Neural progenitor cell (in vitro differentiated cells): Measurements from ENCODE around the gene PPBP. TPM values are rescaled to one million over a fixed set of nuclear protein-coding genes. Genes with fewer than 3 reads are reported as not detected.

ENCODE experiments used
- DNase-seq: peaks from one replicate; pipeline ENCODE4 v3.0.0-alpha.2; 2016; ENCODE audit warnings: low spot score
- H2AFZ ChIP-seq: fragments of 200-600 bp; sonication (generic); replicated peaks from 2 replicates; pipeline ENCODE4 v1.6.1; 2016; ENCODE audit warnings: antibody characterized with exemption
- H3F3A ChIP-seq: fragments of 200-600 bp; sonication (generic); 2 replicates; pipeline ENCODE4 v1.6.1; 2016; ENCODE audit warnings: antibody characterized with exemption, low read depth
- H3K27ac ChIP-seq: fragments of 200-600 bp; sonication (generic); 2 replicates; pipeline ENCODE4 v1.5.1; 2016; ENCODE audit warnings: mild to moderate bottlenecking
- H3K27me3 ChIP-seq: fragments of 200-600 bp; sonication (generic); 2 replicates; pipeline ENCODE4 v1.6.1; 2016; ENCODE audit warnings: mild to moderate bottlenecking, moderate library complexity
- H3K36me3 ChIP-seq: fragments of 200-600 bp; sonication (generic); 2 replicates; pipeline ENCODE4 v1.5.1; 2016
- H3K4me1 ChIP-seq: fragments of 200-600 bp; sonication (generic); 2 replicates; pipeline ENCODE4 v1.6.1; 2016; ENCODE audit warnings: mixed run types
- H3K4me2 ChIP-seq: fragments of 200-600 bp; sonication (generic); 2 replicates; pipeline ENCODE4 v1.6.1; 2016
- H3K4me3 ChIP-seq: fragments of 200-600 bp; sonication (generic); 2 replicates; pipeline ENCODE4 v1.5.1; 2016
- H3K79me2 ChIP-seq: fragments of 200-600 bp; sonication (generic); 2 replicates; pipeline ENCODE4 v1.6.1; 2016; ENCODE audit warnings: low read depth
- H3K9ac ChIP-seq: fragments of 200-600 bp; sonication (generic); 2 replicates; pipeline ENCODE4 v1.6.1; 2016
- H3K9me3 ChIP-seq: fragments of 200-600 bp; sonication (generic); 2 replicates; pipeline ENCODE4 v1.5.1; 2016; ENCODE audit warnings: low read depth
- H4K20me1 ChIP-seq: fragments of 200-600 bp; sonication (generic); 2 replicates; pipeline ENCODE4 v1.6.1; 2016; ENCODE audit warnings: low read depth
- H3K27ac Mint-ChIP-seq: 3 replicates; pipeline ENCODE4 v1.8.0; 2021; ENCODE audit warnings: mixed read lengths
- H3K27me3 Mint-ChIP-seq: 2 replicates; pipeline ENCODE4 v1.8.0; 2022; ENCODE audit warnings: low read depth, mild to moderate bottlenecking, inconsistent platforms, moderate library complexity, mixed read lengths; ENCODE audit not compliant: insufficient read depth
- H3K36me3 Mint-ChIP-seq: 3 replicates; pipeline ENCODE4 v1.8.0; 2021; ENCODE audit warnings: mixed read lengths
- H3K4me1 Mint-ChIP-seq: 3 replicates; pipeline ENCODE4 v1.8.0; 2021; ENCODE audit warnings: mixed read lengths
- H3K4me3 Mint-ChIP-seq: 3 replicates; pipeline ENCODE4 v1.8.0; 2021; ENCODE audit warnings: mild to moderate bottlenecking, moderate library complexity, mixed read lengths
- H3K9me3 Mint-ChIP-seq: 3 replicates; pipeline ENCODE4 v1.8.0; 2020; ENCODE audit warnings: mixed read lengths
- EZH2 ChIP-seq: fragments of 200-600 bp; sonication (generic); IDR thresholded peaks from 2 replicates; pipeline ENCODE4 v1.6.1; 2017; ENCODE audit warnings: antibody characterized with exemption, mild to moderate bottlenecking, moderate library complexity
- EZH2phosphoT487 ChIP-seq: fragments of 200-600 bp; sonication (generic); IDR thresholded peaks from 2 replicates; pipeline ENCODE4 v1.6.1; 2017; ENCODE audit warnings: antibody characterized with exemption
- total RNA-seq: library from RNA; depleted of rRNA; stranded (reverse); fragments of >200 nt; gene quantifications from 2 replicates; pipeline ENCODE4 v1.2.3, GENCODE V29; 2015; ENCODE audit warnings: low replicate concordance
- TF ChIP-seq, protein P1 (sequence below): fragments of 200-600 bp; sonication (generic); IDR thresholded peaks from 2 replicates; pipeline ENCODE4 v1.5.1; 2017; ENCODE audit warnings: antibody characterized with exemption, mild to moderate bottlenecking

Gene PPBP
- total RNA-seq, 1 donor from 2014 or later, result not detected

DNA sequence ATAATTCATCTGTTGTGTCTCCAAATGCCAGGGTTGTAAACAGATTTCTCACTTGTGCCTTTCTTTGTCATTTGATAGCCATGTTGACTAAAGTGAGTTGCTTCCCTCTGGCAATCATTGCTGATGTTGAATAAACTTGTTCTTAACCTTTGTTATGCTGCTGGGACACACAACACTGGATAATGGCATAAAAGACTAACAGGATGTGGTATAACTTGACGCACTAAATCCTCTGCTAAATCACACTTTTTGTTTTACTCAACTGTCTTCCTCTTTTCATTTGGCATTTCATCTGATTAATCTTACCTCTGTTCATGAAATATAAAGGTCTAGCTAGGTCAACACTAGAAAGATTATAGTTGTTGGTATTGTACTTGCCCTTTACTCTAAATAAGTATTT is 28.1 kb upstream of the PPBP start:
- no peak overlapping the region for H3K4me3 Mint-ChIP-seq
- Histone ChIP-seq H3K79me2 (no peaks in the 10 kb centered on the region), H3K4me3 (no peak overlapping the region), H3K27me3 (no peaks in the 10 kb centered on the region), H3K4me1 (no peaks in the 10 kb centered on the region), H3K36me3 (no peaks in the 10 kb centered on the region), H4K20me1 (no peaks in the 10 kb centered on the region), H3K9ac (no peak overlapping the region), H3K27ac (no peak overlapping the region), H3K4me2 (no peak overlapping the region), H3F3A (no peaks in the 10 kb centered on the region), H2AFZ (no peak overlapping the region), H3K9me3 (no peaks in the 10 kb centered on the region)
- no peak overlapping the region for H3K27ac Mint-ChIP-seq
- no peak for DNase-seq
- no peaks in the 10 kb centered on the region for H3K9me3 Mint-ChIP-seq
- no peaks in the 10 kb centered on the region for H3K27me3 Mint-ChIP-seq
- no peaks in the 10 kb centered on the region for H3K36me3 Mint-ChIP-seq
- H3K4me1 Mint-ChIP-seq, result no peaks in the 10 kb centered on the region
- TF ChIP-seq, protein P1, sequence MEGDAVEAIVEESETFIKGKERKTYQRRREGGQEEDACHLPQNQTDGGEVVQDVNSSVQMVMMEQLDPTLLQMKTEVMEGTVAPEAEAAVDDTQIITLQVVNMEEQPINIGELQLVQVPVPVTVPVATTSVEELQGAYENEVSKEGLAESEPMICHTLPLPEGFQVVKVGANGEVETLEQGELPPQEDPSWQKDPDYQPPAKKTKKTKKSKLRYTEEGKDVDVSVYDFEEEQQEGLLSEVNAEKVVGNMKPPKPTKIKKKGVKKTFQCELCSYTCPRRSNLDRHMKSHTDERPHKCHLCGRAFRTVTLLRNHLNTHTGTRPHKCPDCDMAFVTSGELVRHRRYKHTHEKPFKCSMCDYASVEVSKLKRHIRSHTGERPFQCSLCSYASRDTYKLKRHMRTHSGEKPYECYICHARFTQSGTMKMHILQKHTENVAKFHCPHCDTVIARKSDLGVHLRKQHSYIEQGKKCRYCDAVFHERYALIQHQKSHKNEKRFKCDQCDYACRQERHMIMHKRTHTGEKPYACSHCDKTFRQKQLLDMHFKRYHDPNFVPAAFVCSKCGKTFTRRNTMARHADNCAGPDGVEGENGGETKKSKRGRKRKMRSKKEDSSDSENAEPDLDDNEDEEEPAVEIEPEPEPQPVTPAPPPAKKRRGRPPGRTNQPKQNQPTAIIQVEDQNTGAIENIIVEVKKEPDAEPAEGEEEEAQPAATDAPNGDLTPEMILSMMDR, result no peak
- TF ChIP-seq EZH2phosphoT487 (no peak), EZH2 (no peak)

DNA sequence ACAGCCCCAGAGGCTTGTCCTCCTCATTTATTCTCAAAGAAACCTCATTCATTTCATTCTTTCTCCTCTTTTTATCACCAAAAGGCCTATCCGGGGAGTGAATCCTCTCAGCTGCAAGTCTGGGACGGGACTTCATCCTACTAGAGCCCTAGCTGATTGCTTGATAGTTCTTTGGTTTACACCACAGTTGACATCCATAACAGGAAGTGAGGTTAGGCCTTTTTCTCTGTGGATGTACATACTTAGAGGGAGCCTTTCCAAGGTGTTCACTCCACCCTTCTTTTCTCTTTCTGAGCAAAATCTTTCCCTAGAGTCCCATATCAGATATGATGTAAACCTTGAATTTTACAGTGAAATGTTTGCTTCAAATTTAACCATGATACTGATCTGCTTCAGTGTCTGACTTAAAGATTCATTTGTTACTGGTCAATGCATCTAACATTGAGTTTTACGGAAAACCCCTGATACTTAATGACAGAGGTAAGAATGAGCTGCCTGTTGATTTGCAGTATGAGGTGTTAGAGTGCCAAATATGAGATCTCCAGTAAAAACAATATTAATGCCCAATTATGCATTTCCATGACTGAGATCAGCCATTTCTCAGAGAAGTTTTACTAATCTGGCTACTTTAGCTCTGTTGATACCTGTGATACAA is 27.3 kb upstream of the PPBP start:
- Histone ChIP-seq H3K9ac (no peak overlapping the region), H3K36me3 (no peaks in the 10 kb centered on the region), H3K4me1 (no peaks in the 10 kb centered on the region), H3K4me2 (no peak overlapping the region), H3F3A (no peaks in the 10 kb centered on the region), H3K27me3 (no peaks in the 10 kb centered on the region), H4K20me1 (no peaks in the 10 kb centered on the region), H3K27ac (no peak overlapping the region), H3K79me2 (no peaks in the 10 kb centered on the region), H3K4me3 (no peak overlapping the region), H3K9me3 (no peaks in the 10 kb centered on the region), H2AFZ (no peak overlapping the region)
- TF ChIP-seq, protein P1, result no peak
- TF ChIP-seq EZH2 (no peak), EZH2phosphoT487 (no peak)
- Mint-ChIP-seq H3K27ac (no peak overlapping the region), H3K27me3 (no peaks in the 10 kb centered on the region), H3K9me3 (no peaks in the 10 kb centered on the region), H3K4me3 (no peak overlapping the region), H3K36me3 (no peaks in the 10 kb centered on the region), H3K4me1 (no peaks in the 10 kb centered on the region)
- no peak for DNase-seq

DNA sequence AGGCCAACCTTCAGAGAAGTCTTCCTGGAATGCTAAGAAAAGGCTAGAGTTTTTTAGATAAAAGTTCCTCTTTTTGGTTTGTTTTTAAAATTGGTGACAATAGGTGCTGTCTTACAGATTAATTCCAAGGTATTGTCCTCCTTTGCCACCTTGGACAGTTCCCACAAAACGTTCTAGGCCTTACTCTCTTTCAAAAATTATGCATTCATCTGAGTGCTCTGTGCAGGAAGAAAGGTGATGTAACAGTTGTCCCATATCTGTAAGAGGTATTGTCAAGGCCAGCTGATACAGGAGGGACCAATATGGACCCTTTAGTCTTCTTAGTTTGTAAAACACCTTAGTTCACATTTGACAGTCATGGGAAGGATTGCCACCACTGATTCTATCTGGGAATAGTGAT is 26.3 kb upstream of the PPBP start:
- Histone ChIP-seq H2AFZ (no peak overlapping the region), H3K9me3 (no peaks in the 10 kb centered on the region), H3K9ac (no peak overlapping the region), H3F3A (no peaks in the 10 kb centered on the region), H3K4me3 (no peak overlapping the region), H3K36me3 (no peaks in the 10 kb centered on the region), H3K27ac (no peak overlapping the region), H3K79me2 (no peaks in the 10 kb centered on the region), H3K4me2 (no peak overlapping the region), H4K20me1 (no peaks in the 10 kb centered on the region), H3K4me1 (no peaks in the 10 kb centered on the region), H3K27me3 (no peaks in the 10 kb centered on the region)
- no peaks in the 10 kb centered on the region for H3K4me1 Mint-ChIP-seq
- H3K4me3 Mint-ChIP-seq, result no peak overlapping the region
- no peaks in the 10 kb centered on the region for H3K27me3 Mint-ChIP-seq
- TF ChIP-seq EZH2phosphoT487, result no peak
- no peak for TF ChIP-seq EZH2
- TF ChIP-seq, protein P1, result no peak
- no peaks in the 10 kb centered on the region for H3K9me3 Mint-ChIP-seq
- DNase-seq, result no peak
- H3K36me3 Mint-ChIP-seq, result no peaks in the 10 kb centered on the region
- H3K27ac Mint-ChIP-seq, result no peak overlapping the region
